ENCODE measurements around the gene SPINK8.
"Not testable (repeated sequence)": the region's sequence is repeated elsewhere in the genome, so short reads cannot be mapped to it uniquely, and the experiment has no call there.

Gene SPINK8

DNA sequence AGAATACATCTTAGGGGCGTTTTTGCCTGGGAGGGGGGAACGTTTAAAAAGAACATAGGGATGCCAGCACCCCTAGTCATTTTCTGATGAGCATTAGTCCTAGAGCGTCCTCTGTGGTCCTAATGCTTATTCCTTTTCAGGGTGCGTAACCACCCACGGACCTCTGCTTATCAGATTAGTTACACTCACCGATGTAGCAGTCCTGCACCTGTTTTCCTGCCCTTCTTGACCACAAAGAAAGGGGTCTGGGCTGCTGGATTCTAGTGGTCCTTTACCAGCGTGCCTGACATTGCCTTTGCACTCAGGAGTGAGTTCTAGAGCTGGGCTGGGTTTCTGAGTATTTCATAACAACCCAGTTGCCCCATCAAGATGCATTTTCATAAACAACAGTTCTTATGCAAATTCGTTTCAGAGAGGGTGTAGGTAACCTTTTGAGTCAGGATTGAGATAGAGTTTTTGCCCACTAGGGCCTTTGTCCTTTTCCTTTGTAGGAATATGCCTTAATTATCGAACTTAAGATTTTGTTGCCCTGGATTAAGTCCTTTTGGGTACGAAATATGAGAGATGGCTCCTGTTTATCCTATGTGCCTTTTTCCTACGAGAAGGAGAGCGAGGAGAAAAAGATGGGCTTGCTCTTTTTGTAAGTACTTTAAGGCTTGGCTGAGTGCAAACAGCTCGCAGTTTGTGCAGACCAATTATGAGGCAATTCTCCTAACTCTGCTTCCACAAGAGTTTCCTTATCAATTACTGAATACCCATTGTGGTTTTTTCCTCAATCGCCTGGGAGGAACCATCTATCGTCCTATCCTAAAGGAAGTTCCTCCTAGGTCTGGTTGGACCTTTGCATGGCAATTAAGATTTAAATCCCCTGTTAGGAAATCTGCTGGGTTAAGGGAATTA, at the start of gene SPINK8:
TSS of gene SPINK8 (minus strand) at position 316 of the 900 bp plus-strand sequence. CDS start 5,320 bp downstream, outside the sequence.
- DNase-seq: not testable (repeated sequence)

DNA sequence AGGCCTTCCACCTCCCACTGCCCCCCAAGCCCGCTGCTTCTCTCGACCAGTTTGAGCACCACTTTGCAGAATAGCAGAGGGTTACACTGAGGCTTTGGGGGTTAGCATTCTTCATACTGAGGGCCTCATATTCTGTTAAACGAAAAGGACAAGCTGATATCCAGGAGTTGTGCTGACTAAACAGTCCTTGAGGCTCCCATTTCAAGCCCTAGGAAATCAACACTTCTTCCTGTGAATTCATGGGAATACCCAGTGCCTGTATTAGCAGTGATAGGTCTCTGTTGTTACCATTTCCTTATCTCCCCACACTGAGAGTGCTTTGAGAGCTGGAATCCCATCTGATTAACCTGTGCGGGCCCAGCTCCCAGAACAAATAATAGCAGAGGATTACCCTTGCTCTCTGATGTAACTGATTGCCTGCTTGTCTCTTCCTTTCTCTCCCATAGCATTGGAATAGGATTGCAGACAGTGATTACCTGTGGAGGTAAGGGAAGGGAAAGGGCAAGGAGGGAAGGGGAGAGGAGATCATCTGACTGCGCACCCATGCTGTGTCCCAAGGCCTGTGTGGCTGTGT, 39.5 kb upstream of the SPINK8 start:
- DNase-seq: no peak

DNA sequence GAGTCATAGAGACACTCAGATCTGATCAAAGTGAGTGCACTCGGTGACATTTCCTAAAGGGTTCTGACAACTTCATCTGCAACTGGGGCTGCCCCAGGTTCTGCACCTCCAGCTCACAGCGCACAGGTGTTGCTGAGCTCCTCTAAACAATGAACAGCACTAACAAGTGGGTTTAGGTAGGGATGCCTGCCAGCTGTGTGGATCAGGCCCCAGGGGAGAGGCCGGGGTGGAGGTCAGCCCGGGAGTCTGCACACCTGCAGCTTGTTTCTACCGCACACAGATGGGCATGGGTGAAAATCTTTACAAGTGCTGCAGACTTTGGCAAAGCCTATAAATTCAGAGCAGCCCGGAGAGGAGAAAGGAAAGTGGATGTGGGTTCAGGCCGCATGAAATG, 38.9 kb upstream of the SPINK8 start:
- DNase-seq: no peak

DNA sequence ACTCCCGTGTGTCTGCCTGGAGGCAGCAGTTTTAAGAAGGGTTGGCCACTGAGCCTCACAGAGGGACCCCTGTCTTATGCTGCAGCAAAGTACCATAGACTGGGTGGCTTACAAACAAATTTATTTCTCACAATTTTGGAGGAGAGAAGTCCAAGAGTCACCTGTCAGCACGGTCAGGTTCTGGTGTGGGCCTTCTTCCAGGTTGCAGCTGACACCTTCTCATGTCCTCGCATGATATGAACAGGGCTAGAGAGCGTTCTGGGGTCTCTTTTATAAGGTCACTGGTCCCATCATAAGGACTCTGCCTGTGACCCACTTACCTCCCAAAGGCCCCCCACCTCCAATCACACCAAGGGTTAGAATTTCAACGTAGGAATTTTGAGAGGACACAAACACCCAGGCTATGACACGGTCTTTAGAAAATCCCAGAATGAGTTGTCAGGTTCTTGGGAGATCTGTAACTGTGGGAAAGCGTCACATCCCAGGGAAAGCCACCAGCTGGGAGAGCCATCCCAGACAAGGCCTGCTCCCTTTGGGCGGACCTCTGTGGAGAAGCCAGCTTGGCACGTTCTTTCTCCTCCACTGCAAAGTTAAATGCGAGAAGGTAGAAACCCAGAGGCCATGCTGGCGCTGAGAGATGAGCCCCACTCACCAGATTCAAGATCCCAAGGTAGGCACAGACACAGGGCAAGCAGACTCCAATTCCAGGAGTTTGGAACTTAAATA, 38.4 kb upstream of the SPINK8 start, which contains the start of gene FBXW12:
TSS of gene FBXW12 (plus strand) at position 569 of the 726 bp plus-strand sequence. CDS start 549 bp downstream, outside the sequence.
- DNase-seq: no peak

DNA sequence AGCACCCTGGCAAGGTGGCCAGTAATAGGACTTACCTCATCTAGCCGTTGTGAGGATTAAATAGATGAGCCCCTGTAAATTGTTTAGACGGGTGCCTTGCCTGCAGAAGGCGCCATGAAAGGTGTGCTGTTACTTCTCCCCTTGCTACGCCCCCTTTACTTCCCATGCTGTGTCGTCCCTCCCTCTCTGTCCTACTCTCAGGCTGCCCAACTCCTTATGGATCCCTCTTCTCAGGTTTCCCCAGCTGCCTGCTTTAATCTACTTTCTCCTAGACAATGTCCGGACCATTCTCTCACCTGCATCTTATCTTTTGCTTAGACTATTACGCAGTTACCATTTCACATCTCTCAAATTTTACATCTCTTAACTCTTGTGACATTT, 36.9 kb upstream of the SPINK8 start:
- DNase-seq: no peak

DNA sequence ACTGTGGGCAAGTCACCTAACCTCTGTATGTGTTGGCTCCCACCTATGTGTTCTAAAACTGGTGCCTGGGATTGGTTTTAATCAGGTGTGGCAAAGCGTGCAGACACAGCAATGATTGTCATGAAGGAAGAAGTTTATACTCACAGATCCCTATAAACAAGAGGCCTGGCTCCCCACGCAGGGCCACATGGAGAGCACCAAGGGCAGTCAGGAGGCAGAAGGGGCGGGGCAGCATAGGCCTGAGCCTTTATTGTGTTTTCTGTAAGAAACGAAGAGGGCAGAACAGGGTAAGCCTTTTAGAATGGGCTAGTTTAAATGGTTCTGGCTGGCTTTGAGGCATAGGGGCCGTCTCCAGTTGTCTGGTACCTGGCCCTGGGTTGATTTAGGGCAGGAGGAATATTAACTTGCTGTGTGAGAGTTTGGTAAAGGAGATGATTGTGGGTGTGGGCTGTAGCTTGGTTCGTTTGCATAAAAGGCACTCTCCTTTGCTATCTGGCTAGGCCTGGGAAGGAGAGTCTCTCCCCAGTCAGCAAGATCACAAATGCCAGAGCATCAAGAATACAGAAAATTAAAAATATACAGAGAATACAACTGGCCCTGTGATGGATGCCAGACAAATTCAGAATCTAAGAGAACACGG, 36.4 kb upstream of the SPINK8 start:
- DNase-seq: no peak

DNA sequence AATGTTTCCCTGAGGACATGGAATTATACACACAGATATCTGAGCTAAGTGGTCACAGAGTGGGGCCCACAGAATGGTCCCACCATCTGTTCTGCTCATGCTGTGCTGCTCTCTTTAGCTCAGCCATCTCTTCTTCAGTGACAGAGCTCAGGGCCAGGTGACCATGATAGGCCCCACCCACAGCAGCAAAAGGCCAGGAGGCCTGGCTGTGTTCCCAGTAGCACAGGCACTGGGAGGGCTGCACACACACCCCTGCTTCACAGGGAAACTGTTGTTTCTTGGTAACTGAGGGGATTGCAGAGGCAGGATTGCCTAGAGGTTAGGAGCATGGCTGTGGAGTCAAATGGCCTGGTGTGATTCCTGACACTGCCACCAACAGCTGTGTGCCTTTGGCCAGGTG, 33.7 kb upstream of the SPINK8 start:
- no peak for DNase-seq

DNA sequence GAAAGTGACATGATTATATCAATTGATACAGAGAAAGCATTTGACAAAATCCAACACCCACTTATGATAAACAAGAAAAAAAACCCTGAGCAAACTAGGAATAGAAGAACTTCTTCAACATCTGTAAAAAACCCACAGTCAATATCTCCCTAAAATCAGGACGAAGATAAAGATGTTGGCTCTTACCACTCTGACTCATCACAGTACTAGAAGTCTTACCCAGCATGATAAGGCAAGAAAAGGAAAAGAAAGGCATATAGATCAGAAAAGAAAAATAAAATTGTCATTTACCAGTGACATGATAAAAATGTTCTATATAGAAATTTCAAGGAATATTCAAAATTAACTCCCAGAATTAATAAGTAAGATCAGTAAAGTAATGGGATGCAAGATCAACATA, 31.4 kb upstream of the SPINK8 start:
- no peak for DNase-seq

DNA sequence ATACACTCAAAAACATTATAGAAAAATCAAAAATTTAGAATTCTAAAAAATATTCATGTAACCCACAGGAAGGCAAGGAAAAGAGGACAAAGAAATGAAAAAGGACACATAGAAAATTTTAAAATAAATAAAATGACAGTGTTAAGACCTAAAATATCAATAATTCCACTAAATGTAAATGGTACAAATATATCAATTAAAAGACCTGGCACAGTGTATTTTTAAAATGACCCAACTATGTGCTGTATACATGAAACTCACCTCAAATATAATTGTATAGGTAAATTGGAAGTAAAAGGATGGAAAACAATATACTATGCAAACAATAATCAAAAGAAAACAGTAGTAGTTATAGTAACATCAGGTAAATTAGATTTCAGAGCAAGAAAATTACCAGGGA, 28.5 kb upstream of the SPINK8 start:
- DNase-seq: no peak

DNA sequence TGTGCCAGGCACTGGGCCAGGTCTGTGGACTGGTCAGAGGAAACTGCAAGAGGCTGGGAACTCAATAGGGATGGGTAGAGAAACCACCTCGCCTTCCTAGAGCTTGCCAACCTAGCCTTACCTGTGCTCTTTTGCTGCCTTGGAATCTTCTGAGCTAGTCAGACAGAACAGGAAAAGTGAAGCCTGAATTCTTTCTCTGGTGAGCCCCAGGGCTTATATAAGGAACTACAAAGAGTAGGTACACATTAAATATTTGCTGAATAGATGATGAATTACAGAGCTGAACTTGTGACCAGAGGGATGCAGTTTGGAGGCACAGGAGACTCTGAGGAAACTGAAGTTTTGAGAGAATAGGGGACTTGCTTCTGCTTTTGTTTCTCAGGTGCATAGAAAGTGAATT, 23.0 kb upstream of the SPINK8 start:
- no peak for DNase-seq

DNA sequence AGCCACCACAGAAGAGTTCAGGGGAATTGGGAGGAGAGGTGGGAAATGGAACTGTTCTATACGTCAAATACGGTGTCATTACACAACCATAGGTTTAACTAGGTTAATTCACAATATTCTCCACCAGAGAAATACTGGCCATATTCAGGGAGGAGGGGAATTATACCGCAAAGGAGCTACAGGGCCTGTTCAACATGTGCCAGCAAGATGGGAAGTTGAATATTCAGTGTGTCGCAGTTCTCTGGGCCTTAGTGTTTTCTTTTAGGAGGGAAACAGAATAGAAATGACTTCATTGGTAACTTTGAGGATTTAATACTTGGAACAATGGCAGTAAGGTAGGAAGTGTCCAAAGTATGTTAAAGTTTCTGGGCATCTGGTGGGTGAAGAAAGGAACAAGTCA, 20.5 kb upstream of the SPINK8 start:
- no peak for DNase-seq

DNA sequence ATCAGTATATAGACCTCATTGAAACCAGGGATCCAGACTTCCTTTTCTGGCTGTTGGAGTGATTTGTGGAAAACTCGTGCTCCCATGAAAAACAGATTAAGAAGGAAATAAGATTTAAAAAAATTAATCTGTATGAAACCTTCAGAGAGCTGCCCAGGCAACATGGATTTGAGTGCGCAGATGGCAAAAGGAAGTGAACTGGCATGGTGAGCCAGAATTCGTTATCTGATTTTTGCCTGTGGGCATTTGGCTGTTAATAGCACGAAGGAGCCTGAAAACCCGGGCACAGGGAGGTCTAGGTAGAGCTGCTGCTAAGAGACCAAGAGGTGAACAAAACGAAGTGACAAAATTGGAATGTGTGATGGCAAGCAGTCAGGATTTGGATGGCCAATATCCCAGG, 19.1 kb upstream of the SPINK8 start:
- no peak for DNase-seq

DNA sequence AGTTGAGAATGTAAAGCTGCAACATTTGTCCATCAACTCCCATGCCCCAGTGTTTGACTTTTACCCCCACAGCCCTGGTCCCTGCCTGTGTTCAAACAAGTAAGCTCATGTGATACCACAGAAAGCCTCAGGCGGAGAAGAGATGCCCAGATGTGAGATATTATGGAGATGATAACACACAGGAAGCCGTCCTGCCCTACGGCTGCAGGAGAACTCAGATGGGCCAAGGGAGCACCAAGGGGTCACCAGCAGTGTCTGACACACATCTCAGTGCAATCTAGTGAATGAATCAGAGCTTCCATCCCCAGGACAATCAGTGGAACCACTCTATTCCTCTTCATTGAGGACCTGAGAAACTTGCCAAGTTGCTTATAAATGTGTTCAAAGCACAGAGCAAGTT, 14.0 kb upstream of the SPINK8 start:
- DNase-seq: no peak

DNA sequence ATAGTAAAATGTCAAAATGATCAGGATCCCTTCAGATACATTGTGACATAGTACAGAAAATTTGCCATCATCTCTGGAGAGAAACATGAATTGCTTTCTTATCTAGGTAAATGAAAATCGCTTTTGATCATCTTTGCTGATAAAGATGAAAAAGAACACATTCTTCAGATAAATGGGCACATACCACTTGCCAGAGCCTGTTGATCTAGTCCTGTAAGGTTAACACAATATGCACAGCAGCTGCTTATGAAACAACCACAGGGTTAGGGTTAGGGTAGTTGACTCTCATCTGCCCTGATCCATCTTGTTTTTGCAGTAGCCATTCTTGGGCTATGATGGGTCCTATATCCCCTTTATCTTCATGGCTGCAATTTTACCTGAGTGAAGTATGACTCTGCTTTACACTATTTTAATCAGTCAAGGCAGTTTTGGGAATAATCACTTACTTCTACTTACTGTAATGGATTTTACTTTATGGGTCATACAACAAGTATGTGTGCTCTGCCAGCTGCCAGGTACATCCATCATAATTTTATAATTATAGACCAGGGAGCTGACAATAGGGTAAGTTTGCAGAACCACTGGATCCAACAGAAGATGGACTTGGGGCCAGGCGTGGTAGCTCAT, 12.6 kb upstream of the SPINK8 start:
- no peak for DNase-seq

DNA sequence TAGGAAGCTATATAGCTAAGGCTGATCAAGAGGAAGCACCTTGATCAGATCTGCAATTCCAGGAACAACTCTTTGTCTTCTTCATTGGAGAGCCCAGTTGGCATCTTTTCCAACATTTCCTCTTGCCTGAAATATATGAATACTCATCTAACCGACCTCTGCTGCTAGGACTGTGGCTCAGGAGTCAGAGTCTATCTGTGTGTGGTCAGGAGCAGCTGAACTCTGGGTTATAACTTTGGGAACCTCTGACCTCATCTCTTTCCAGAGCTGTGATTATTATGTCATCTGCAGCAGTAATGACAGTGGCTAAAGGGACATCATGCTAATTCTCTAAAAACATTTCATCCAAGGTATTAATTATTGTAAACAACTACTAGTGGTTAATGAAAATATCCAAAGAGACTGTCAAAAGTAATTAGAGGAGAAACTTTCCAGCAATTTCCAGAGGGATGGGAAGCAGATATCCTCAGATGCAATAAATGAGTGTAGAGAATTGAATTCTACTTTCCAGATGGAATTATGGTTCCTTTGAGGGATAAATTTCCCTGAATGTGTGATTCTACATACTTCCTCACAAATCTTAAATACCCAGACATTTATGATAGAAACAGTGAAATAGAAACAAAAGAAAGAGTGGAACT, 11.5 kb upstream of the SPINK8 start:
- no peak for DNase-seq

DNA sequence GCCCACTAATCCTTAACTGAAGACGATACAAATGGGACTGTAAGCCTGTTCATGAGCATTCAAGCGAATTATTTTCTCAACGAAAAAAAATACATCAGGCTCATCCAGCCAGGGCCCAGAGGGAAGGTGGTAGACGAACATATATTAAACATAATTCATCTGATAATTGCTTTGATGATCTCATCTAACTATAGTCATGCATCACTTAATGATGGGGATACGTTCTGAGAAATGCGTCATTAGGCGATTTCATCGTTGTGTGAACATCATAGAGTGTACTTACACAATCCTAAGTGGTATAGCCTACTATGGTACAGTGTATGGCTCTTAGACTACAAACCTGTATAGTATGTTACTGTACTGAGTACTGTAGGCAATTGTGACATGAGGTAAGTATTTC, 10.0 kb upstream of the SPINK8 start:
- no peak for DNase-seq

DNA sequence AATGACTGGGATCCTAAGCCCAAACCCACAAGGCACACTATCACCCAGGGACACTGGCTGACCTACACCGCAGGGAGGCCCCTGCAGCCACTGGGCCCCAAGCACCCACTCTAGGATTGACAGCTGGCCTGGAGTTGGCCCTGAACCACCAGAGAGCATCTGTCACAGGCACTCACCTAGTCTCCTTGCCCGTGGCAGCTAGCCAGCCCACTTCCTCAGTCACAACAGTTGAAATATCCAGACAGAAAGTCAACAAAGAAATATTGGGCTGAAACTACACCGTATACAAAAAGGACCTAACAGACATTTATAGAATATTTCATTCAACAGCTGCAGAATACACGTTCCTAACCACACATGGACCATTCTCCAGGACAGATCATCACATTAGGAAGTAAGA, 5.2 kb upstream of the SPINK8 start:
- no peak for DNase-seq

DNA sequence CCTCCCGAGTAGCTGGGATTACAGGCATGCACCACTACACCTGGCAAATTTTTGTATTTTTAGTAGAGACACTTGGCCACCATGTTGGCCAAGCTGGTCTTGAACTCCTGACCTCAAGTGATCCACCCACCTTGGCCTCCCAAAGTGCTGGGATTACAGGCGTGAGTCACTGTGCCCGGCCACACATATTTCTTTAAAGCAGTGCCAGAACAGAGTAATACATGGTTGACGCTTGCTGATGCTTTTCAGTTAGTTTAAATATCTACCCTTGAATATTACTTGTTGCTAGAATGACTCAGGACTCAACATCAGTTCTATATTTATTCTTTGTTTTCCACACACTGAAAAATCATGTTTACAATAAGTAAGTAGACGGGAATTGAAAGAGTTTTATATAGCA, 4.1 kb upstream of the SPINK8 start:
- not testable (repeated sequence) for DNase-seq

DNA sequence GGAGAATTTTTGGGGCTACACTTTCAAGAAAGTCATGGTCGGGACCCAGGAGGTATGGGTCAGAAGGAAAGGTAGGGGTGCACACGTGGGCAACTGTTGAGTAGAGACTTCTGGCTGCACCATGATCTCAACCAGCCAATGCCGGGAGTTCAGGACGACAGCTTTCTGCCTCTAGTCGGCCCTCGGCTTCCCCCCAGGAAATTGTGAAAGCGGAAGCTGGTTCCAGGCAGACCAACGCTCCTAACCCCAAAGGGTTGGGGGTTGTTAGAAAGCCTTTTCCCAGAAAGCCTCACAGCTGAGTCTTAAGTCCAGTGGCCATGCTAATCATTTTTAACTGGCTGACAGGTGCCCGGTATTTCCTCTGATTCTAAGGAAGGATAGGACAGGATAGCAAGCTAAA, 1.8 kb upstream of the SPINK8 start:
- DNase-seq: not testable (repeated sequence)

DNA sequence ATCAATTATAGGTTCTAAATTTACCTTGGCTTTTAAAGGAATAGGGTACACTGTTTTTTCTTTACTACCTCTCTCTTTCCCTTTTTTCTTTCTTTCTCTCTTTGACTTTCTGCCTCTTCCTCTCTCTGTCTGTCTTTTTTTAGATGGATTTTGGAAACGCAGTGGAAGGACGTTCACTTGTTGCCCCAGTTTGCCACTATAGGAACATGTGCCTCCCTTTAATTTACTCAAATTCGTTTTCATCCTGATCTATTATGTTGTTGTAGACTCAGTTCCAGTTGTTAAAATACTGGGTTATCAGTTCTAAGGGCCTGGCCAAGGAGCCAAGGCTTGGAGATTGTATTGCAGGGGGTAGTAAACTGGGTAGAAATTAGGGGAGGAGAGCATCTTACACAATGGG, 1.1 kb upstream of the SPINK8 start:
- no peak for DNase-seq

DNA sequence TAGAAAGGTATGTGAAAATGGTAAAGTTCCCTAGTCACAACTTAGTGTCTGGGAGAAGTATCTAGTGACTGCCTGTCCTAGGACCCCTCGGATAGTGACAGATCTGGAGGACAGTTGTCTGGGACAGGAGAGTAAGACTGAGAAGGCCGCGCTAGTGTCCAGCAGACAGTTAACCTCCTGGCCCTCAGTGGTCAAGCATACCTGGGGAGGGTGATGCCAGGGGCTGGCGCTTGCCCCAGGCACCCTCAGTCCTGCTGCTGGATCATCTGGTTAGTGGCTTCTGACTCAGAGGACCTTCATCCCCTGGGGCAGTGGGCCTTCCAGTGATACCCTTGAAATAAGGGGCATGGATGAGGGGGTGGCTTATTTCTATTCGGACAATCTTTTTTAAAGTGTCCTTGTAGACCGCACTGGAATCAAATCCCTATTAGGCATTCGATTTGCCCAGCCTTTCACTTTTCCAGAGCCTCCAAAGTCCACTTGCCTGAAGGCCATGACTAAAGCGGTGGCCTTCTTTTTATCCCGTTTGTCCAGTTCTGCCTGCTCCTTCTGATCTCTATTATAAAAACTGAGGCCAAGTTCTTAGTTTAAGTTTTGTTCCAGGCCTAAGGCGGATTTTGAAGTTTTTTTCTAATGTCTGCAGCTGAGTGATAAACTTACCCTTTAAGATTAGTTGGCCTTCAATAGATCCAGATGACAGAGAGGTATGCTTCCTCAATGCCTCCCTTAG, 1.6 kb downstream of the SPINK8 start:
- not testable (repeated sequence) for DNase-seq

DNA sequence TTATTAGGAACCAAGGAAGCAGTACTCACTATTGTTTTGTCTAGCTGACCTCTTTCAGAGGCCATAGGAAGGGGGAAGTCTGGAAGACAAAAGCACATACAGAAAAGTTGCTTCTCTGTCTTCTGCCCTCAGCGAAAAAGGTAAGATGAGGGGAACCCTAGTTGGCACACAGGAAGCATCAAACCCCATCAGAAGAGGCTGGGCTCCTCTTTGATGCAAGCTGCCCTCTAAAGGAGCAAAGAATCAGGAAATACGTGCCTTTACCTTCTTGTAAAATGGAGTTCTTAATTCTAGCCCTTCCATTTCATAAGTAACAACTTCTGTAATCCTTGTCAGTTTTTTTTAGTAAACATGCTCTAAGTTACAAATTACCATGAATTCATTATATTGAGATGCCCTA, 12.5 kb downstream of the SPINK8 start:
- no peak for DNase-seq
